ENCODE results near the gene RHBDL1. TPM values are rescaled to one million over a fixed set of nuclear protein-coding genes. Genes with fewer than 3 reads are reported as not detected.

RHBDL1 gene
- total and polyA plus RNA-seq, 4 donors: 4.1 to 19.1 (median 11.4) TPM

DNA sequence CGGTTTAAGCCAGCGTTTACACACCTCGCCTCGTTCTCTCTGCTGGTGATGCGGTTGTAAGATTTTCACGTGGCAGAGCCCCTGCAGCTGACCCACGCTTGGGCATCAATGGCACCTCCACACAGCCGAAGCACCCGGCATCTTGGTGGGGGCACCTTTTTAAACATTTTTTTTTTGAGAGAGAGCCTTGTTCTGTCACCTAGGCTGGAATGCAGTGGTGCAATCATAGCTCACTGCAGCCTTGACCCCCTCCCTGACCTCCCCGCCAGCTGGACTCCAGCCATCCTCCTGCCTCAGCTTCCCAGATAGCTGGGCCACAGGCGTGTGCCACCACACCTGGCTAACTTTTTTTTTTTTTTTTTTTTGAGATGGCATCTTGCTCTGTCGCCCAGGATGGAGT, 21.4 kb upstream of the RHBDL1 start:
- peaks cover 11% of the 10 kb centered on the region for H3K4me1 ChIP-seq (ENCODE audit: control insufficient read depth, insufficient read depth, low read length)
- H3K9me3 ChIP-seq (ENCODE audit: control insufficient read depth, insufficient read depth, low read length): no peaks in the 10 kb centered on the region
- no peaks in the 10 kb centered on the region for H3K27me3 ChIP-seq (ENCODE audit: control insufficient read depth, insufficient read depth, low read length)
- WGBS (ENCODE audit: insufficient coverage): 93% methylated on average over 11 of the region's 12 CpGs
- DNase-seq (ENCODE audit: low read depth in 4 of 6, low spot score in 6 of 6): no peak
- peaks cover 90% of the 10 kb centered on the region for H3K36me3 ChIP-seq (ENCODE audit: control insufficient read depth, insufficient read depth, low read length)
- H3K27ac ChIP-seq (ENCODE audit: low read depth, low read length): no peak overlapping the region
- H3K4me3 ChIP-seq (ENCODE audit: low read depth, low read length): no peak overlapping the region

DNA sequence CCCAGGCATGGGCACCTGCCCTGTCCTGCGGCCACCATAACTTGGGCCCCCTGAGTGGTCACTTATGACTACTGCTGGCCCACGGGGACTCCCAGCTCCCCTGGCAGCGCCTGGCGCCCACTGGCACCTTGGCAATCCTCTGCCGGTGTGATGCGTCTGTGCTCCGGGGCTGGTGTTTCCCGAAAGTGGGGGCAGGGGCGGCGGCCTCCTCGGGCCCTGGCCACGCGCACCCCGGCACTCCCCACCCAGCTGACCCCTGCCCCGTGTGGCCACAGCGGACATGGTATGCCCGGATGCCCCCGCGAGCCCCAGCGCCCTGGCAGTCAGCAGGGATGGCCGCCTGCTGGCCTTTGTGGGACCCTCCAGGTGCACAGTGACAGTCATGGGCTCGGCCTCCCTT, 18.0 kb upstream of the RHBDL1 start:
- no peaks in the 10 kb centered on the region for H3K9me3 ChIP-seq (ENCODE audit: control insufficient read depth, insufficient read depth, low read length)
- DNase-seq (ENCODE audit: low read depth in 4 of 6, low spot score in 6 of 6): no peak
- 95% methylated on average over 22 of the region's 22 CpGs for WGBS (ENCODE audit: insufficient coverage)
- no peaks in the 10 kb centered on the region for H3K27me3 ChIP-seq (ENCODE audit: control insufficient read depth, insufficient read depth, low read length)
- peaks cover 96% of the 10 kb centered on the region for H3K36me3 ChIP-seq (ENCODE audit: control insufficient read depth, insufficient read depth, low read length)
- H3K4me3 ChIP-seq (ENCODE audit: low read depth, low read length): no peak overlapping the region
- peaks cover 15% of the 10 kb centered on the region for H3K4me1 ChIP-seq (ENCODE audit: control insufficient read depth, insufficient read depth, low read length)
- H3K27ac ChIP-seq (ENCODE audit: low read depth, low read length): no peak overlapping the region

DNA sequence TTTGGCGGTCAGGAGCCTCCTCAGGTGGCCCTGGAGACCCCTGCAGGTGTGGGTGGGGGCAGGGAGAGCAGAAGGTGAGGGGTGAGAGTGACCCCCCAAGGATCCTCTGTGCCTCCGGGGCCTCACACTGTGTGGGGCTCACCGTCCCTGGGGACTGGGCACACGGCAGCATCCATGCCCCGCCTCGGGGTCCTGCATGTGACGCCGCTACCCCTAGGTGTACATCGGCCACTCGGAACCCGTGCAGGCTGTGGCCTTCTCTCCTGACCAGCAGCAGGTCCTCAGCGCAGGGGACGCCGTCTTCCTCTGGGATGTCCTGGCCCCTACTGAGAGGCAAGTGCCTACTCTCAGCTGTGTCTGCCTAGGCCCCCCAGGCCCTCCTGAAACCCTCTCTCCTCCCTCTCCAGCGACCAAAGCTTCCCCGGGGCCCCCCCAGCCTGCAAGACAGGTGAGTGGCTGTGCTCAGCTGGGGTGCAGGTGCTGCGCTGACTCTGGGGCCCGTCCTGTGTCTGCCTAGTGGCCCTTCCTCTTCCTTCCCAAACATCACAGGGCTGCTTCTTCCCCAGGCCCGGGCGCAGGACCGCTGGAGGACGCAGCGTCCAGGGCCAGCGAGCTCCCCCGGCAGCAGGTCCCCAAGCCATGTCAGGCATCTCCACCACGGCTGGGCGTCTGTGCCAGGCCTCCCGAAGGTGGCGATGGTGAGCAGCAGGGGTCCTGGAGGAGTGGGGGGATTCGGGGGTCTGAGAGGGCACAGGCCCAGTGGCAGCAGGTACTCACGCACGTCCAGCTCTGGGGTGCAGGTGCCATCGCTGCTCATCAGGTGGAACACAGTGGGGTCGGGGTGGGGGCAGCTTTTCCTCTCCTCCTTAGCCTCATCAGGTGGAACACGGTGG, 16.5 kb upstream of the RHBDL1 start:
- no peak for DNase-seq (ENCODE audit: low read depth in 4 of 6, low spot score in 6 of 6)
- Histone ChIP-seq H3K9me3 (ENCODE audit: control insufficient read depth, insufficient read depth, low read length) (no peaks in the 10 kb centered on the region), H3K4me1 (ENCODE audit: control insufficient read depth, insufficient read depth, low read length) (peaks cover 15% of the 10 kb centered on the region), H3K27me3 (ENCODE audit: control insufficient read depth, insufficient read depth, low read length) (no peaks in the 10 kb centered on the region), H3K36me3 (ENCODE audit: control insufficient read depth, insufficient read depth, low read length) (peaks cover 91% of the 10 kb centered on the region), H3K4me3 (ENCODE audit: low read depth, low read length) (no peak overlapping the region), H3K27ac (ENCODE audit: low read depth, low read length) (no peak overlapping the region)
- WGBS (ENCODE audit: insufficient coverage): 89% methylated on average over 35 of the region's 35 CpGs

DNA sequence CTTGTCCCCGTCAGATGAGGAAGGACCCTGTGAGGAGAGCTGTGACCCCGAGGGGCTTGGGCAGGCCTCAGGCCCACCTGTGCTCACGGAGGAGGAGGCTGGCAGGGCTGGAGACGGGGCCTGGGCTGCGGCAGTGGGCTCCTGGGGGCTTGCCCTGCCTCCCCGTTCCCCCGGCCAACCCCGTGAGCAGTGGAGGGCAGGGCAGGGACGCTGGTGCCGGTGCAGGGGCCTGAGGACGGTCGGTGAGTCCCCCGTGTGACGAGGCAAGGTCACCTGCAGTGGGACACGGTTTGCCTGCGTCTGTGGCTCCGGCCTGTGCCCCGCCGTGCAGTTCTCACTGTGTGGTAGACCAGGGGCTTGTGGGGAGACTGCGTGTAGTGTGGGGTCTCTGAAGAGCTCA, 15.9 kb upstream of the RHBDL1 start:
- H3K27ac ChIP-seq (ENCODE audit: low read depth, low read length): no peak overlapping the region
- no peak for DNase-seq (ENCODE audit: low read depth in 4 of 6, low spot score in 6 of 6)
- H3K27me3 ChIP-seq (ENCODE audit: control insufficient read depth, insufficient read depth, low read length): no peaks in the 10 kb centered on the region
- H3K9me3 ChIP-seq (ENCODE audit: control insufficient read depth, insufficient read depth, low read length): no peaks in the 10 kb centered on the region
- 85% methylated on average over 20 of the region's 20 CpGs for WGBS (ENCODE audit: insufficient coverage)
- H3K36me3 ChIP-seq (ENCODE audit: control insufficient read depth, insufficient read depth, low read length): peaks cover 92% of the 10 kb centered on the region
- H3K4me3 ChIP-seq (ENCODE audit: low read depth, low read length): no peak overlapping the region
- peaks cover 15% of the 10 kb centered on the region for H3K4me1 ChIP-seq (ENCODE audit: control insufficient read depth, insufficient read depth, low read length)

DNA sequence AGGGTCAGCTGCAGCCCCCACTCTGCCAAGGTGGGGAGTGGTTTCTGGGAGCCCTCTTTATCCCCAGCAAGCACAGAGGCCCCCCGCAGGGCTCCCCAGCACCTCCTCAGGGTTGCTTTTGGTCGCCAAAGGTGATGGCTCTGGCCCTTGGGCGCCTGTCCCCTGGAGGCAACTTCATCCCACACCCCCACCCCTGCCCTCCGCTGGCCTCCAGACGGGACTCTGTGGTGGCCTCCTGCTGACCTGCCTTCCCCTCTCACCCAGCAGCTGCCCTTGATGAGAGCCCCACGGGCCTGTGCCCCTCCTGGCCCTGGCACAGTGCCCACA, 15.4 kb upstream of the RHBDL1 start:
- H3K4me3 ChIP-seq (ENCODE audit: low read depth, low read length): no peak overlapping the region
- H3K27ac ChIP-seq (ENCODE audit: low read depth, low read length): peak overlapping the region; percentile 45
- peaks cover 15% of the 10 kb centered on the region for H3K4me1 ChIP-seq (ENCODE audit: control insufficient read depth, insufficient read depth, low read length)
- WGBS (ENCODE audit: insufficient coverage): 47% methylated on average over 6 of the region's 6 CpGs
- no peaks in the 10 kb centered on the region for H3K9me3 ChIP-seq (ENCODE audit: control insufficient read depth, insufficient read depth, low read length)
- DNase-seq (ENCODE audit: low read depth in 4 of 6, low spot score in 6 of 6): no peak
- peaks cover 89% of the 10 kb centered on the region for H3K36me3 ChIP-seq (ENCODE audit: control insufficient read depth, insufficient read depth, low read length)
- H3K27me3 ChIP-seq (ENCODE audit: control insufficient read depth, insufficient read depth, low read length): no peaks in the 10 kb centered on the region

DNA sequence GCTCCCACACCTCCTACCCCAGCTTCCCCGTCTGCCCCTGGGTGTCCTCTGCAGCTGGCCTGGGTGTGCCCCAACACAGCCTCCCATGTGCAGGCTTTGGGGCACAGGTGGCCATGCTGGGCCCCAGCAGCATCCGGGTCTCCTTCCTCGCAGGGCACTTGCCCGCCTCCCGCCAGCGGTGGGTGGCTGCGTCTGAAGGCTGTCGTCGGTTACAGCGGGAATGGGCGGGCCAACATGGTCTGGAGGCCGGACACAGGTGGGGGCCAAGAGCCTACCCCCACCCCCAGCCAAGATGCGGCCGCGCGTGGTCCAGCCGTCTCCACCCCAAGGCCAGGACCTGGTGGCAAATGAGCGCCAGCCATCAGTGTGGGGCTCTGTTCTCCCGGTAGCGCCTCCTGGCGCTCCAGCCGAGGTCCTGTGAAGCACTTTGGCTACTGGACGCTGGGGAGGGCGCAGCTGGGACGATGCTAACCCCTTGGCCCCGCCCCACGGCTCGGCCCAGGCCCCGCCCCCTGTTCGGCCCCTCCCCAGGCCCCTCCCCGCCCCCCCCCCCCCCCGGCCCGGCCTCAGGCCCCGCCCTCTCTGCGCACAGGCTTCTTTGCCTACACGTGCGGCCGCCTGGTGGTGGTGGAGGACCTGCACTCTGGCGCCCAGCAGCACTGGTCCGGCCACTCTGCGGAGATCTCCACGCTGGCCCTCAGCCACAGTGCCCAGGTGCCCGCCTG, 14.8 kb upstream of the RHBDL1 start:
- DNase-seq (ENCODE audit: low read depth in 4 of 6, low spot score in 6 of 6): peak in 2 of 6 donors; percentile 76 to 77
- 20% methylated on average over 26 of the region's 43 CpGs for WGBS (ENCODE audit: insufficient coverage)
- peak overlapping the region; percentile 45 for H3K27ac ChIP-seq (ENCODE audit: low read depth, low read length)

DNA sequence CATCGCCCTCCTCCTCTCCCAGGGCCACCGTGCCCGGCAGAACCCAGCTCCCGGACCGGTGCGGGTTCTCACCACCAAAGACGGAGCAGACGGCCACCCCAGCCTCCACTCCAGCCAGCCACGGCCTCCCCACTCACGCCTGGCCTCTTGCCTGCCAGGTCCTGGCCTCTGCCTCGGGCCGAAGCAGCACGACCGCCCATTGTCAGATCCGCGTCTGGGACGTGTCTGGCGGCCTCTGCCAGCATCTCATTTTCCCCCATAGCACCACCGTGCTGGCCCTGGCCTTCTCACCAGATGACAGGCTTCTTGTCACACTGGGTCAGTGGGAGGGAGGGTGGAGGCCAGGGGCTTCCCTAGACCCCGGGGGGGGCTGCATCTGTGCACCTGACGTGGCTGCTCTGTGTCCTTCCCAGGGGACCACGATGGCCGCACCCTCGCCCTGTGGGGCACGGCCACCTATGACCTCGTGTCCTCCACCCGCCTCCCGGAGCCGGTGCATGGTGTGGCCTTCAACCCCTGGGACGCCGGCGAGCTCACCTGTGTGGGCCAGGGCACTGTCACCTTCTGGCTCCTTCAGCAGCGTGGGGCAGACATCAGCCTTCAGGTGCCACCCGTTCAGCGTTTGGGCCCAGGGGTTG, 14.2 kb upstream of the RHBDL1 start:
- H3K9me3 ChIP-seq (ENCODE audit: control insufficient read depth, insufficient read depth, low read length): no peaks in the 10 kb centered on the region
- DNase-seq (ENCODE audit: low read depth in 4 of 6, low spot score in 6 of 6): no peak
- 73% methylated on average over 24 of the region's 35 CpGs for WGBS (ENCODE audit: insufficient coverage)
- H3K4me1 ChIP-seq (ENCODE audit: control insufficient read depth, insufficient read depth, low read length): peaks cover 15% of the 10 kb centered on the region
- H3K27me3 ChIP-seq (ENCODE audit: control insufficient read depth, insufficient read depth, low read length): no peaks in the 10 kb centered on the region
- H3K4me3 ChIP-seq (ENCODE audit: low read depth, low read length): no peak overlapping the region
- H3K27ac ChIP-seq (ENCODE audit: low read depth, low read length): no peak overlapping the region
- peaks cover 88% of the 10 kb centered on the region for H3K36me3 ChIP-seq (ENCODE audit: control insufficient read depth, insufficient read depth, low read length)

More for the DNA sequence above, 14.8 kb upstream of the RHBDL1 start:
- peaks cover 88% of the 10 kb centered on the region for H3K36me3 ChIP-seq (ENCODE audit: control insufficient read depth, insufficient read depth, low read length)
- peaks cover 15% of the 10 kb centered on the region for H3K4me1 ChIP-seq (ENCODE audit: control insufficient read depth, insufficient read depth, low read length)
- no peaks in the 10 kb centered on the region for H3K27me3 ChIP-seq (ENCODE audit: control insufficient read depth, insufficient read depth, low read length)
- H3K4me3 ChIP-seq (ENCODE audit: low read depth, low read length): no peak overlapping the region
- H3K9me3 ChIP-seq (ENCODE audit: control insufficient read depth, insufficient read depth, low read length): no peaks in the 10 kb centered on the region

DNA sequence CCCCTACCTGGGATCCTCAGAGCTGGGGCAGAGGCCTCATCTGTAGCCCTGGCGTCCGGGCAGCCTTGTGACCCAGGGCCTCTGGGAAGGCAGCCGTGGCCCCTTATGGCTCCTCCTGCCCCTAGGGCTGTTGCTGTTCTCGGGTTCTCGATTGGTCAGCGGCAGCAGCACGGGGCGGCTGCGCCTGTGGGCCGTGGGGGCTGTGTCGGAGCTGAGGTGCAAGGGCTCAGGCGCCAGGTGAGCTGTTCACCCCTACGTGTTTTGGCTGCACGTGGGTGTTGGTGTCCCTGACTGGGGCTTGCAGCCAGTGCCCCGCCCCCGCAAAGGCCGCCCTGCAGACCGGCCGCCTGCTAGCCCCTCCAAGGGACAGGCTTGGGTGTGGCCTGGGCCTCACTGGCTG, 13.4 kb upstream of the RHBDL1 start:
- Histone ChIP-seq H3K36me3 (ENCODE audit: control insufficient read depth, insufficient read depth, low read length) (peaks cover 88% of the 10 kb centered on the region), H3K4me1 (ENCODE audit: control insufficient read depth, insufficient read depth, low read length) (peaks cover 16% of the 10 kb centered on the region), H3K27ac (ENCODE audit: low read depth, low read length) (no peak overlapping the region), H3K4me3 (ENCODE audit: low read depth, low read length) (no peak overlapping the region), H3K27me3 (ENCODE audit: control insufficient read depth, insufficient read depth, low read length) (no peaks in the 10 kb centered on the region), H3K9me3 (ENCODE audit: control insufficient read depth, insufficient read depth, low read length) (no peaks in the 10 kb centered on the region)
- 96% methylated on average over 19 of the region's 19 CpGs for WGBS (ENCODE audit: insufficient coverage)
- DNase-seq (ENCODE audit: low read depth in 4 of 6, low spot score in 6 of 6): no peak

DNA sequence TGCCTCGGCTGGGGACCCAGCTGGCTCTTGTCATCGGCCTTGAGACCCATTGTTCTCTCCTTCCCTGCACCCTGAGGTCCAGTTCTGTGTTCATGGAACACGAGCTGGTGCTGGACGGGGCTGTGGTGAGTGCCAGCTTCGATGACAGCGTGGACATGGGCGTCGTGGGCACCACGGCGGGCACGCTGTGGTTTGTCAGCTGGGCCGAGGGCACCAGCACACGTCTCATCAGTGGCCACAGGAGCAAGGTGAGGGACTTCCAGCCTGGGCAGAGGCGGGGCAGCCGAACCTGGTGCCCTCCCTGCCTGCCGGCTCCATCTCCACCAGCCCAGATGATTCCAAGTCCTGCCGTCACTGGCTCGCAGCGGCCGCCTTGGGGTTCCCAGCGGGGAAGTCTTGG, 12.9 kb upstream of the RHBDL1 start:
- DNase-seq (ENCODE audit: low read depth in 4 of 6, low spot score in 6 of 6): no peak
- peaks cover 88% of the 10 kb centered on the region for H3K36me3 ChIP-seq (ENCODE audit: control insufficient read depth, insufficient read depth, low read length)
- no peak overlapping the region for H3K4me3 ChIP-seq (ENCODE audit: low read depth, low read length)
- H3K4me1 ChIP-seq (ENCODE audit: control insufficient read depth, insufficient read depth, low read length): peaks cover 21% of the 10 kb centered on the region
- 96% methylated on average over 21 of the region's 21 CpGs for WGBS (ENCODE audit: insufficient coverage)
- no peaks in the 10 kb centered on the region for H3K9me3 ChIP-seq (ENCODE audit: control insufficient read depth, insufficient read depth, low read length)
- H3K27me3 ChIP-seq (ENCODE audit: control insufficient read depth, insufficient read depth, low read length): no peaks in the 10 kb centered on the region
- H3K27ac ChIP-seq (ENCODE audit: low read depth, low read length): no peak overlapping the region
